Sigmoid colon (tissue), 4 donors: ENCODE data around the gene CYTH1.

ENCODE experiments used
- CTCF ChIP-seq, 4 experiments: fragments of 450-650 bp in 3 of 4; fragments of 200-600 bp in 1 of 4; IDR thresholded peaks; one replicate each; pipeline ENCODE4 v1.5.1; 2016 to 2019; ENCODE audit warnings: antibody characterized with exemption in 4 of 4, mild to moderate bottlenecking in 3 of 4, moderate library complexity in 2 of 4
- EP300 ChIP-seq, 4 donors: sonication (generic); formaldehyde crosslinking; IDR thresholded peaks; one replicate each; pipeline ENCODE4 v1.6.1; 2017; ENCODE audit warnings: antibody characterized with exemption in 4 of 4
- POLR2AphosphoS5 ChIP-seq, 4 donors: sonication (generic); formaldehyde crosslinking; IDR thresholded peaks; one replicate each; pipeline ENCODE4 v1.6.1; 2017; ENCODE audit warnings: antibody characterized with exemption in 4 of 4

- TF ChIP-seq CTCF (IDR thresholded peaks at IDR 0.05) = no peak
- TF ChIP-seq EP300 (IDR thresholded peaks at IDR 0.05) = no peak
- TF ChIP-seq POLR2AphosphoS5 (IDR thresholded peaks at IDR 0.05) = no peak
These were observed 3.1 kb upstream of the CYTH1 start for GRCh38 chr17:78785011-78785662.
